Astrocyte (in vitro differentiated cells and primary cell): ENCODE data around the gene LRMDA. TPM values are rescaled to one million over a fixed set of nuclear protein-coding genes. Genes with fewer than 3 reads are reported as not detected.

ENCODE experiments used
- DNase-seq: peaks from one replicate; pipeline ENCODE4 v3.0.0-alpha.2; 2010; ENCODE audit warnings: low read depth
- FAIRE-seq: peaks from 2 replicates; lab custom pipeline; 2011; peaks lifted over from hg19 to GRCh38; lab: Jason Lieb, UNC
- H2AFZ ChIP-seq: 2 replicates; pipeline ENCODE4 v1.6.0; 2012; ENCODE audit warnings: low read depth, low read length, inconsistent platforms
- H3K27ac ChIP-seq: 2 replicates; pipeline ENCODE4 v1.5.1; 2011; ENCODE audit warnings: low read depth, low read length, inconsistent platforms
- H3K27me3 ChIP-seq: 2 replicates; pipeline ENCODE4 v1.6.0; 2011; ENCODE audit warnings: low read length, inconsistent platforms; ENCODE audit not compliant: insufficient read depth
- H3K36me3 ChIP-seq: 2 replicates; pipeline ENCODE4 v1.5.1; 2011; ENCODE audit warnings: low read length, inconsistent platforms; ENCODE audit not compliant: insufficient read depth
- H3K4me1 ChIP-seq: 2 replicates; pipeline ENCODE4 v1.5.1; 2011; ENCODE audit warnings: low read length, inconsistent platforms; ENCODE audit not compliant: insufficient read depth
- H3K4me2 ChIP-seq: 2 replicates; pipeline ENCODE4 v1.6.0; 2012; ENCODE audit warnings: low read length, inconsistent platforms
- H3K4me3 ChIP-seq: 2 replicates; pipeline ENCODE4 v1.5.1; 2011; ENCODE audit warnings: low read depth, mild to moderate bottlenecking, low read length, inconsistent platforms; ENCODE audit not compliant: insufficient read depth
- H3K79me2 ChIP-seq: 2 replicates; pipeline ENCODE4 v1.6.0; 2012; ENCODE audit warnings: mild to moderate bottlenecking, low read length, inconsistent platforms; ENCODE audit not compliant: insufficient read depth
- H3K9ac ChIP-seq: 2 replicates; pipeline ENCODE4 v1.6.0; 2012; ENCODE audit warnings: mild to moderate bottlenecking, low read length, inconsistent platforms
- H3K9me3 ChIP-seq: 2 replicates; pipeline ENCODE4 v1.5.1; 2012; ENCODE audit warnings: low read depth, mild to moderate bottlenecking, low read length, inconsistent platforms; ENCODE audit not compliant: insufficient read depth
- H4K20me1 ChIP-seq: 2 replicates; pipeline ENCODE4 v1.6.0; 2012; ENCODE audit warnings: low read length, inconsistent platforms; ENCODE audit not compliant: insufficient read depth
- H3K27ac Mint-ChIP-seq: one replicate; pipeline ENCODE4 v1.8.0; 2021; ENCODE audit warnings: mild to moderate bottlenecking, mixed read lengths; ENCODE audit not compliant: unreplicated experiment
- H3K27me3 Mint-ChIP-seq: one replicate; pipeline ENCODE4 v1.8.0; 2021; ENCODE audit warnings: low read depth, mixed read lengths; ENCODE audit not compliant: unreplicated experiment
- H3K36me3 Mint-ChIP-seq: one replicate; pipeline ENCODE4 v1.8.0; 2021; ENCODE audit warnings: low read depth, mixed read lengths; ENCODE audit not compliant: unreplicated experiment
- H3K4me1 Mint-ChIP-seq: one replicate; pipeline ENCODE4 v1.8.0; 2021; ENCODE audit warnings: low read depth, mixed read lengths; ENCODE audit not compliant: unreplicated experiment
- H3K4me3 Mint-ChIP-seq: one replicate; pipeline ENCODE4 v1.8.0; 2021; ENCODE audit warnings: mild to moderate bottlenecking, moderate library complexity, mixed read lengths; ENCODE audit not compliant: unreplicated experiment
- H3K9me3 Mint-ChIP-seq: one replicate; pipeline ENCODE4 v1.8.0; 2021; ENCODE audit warnings: mild to moderate bottlenecking, mixed read lengths; ENCODE audit not compliant: unreplicated experiment
- EZH2 ChIP-seq: IDR thresholded peaks from 2 replicates; pipeline ENCODE4 v1.6.1; 2012; ENCODE audit warnings: mild to moderate bottlenecking, low read length, inconsistent platforms; ENCODE audit not compliant: insufficient read depth
- total RNA-seq: library from RNA; stranded (reverse); gene quantifications from 2 replicates; pipeline ENCODE4 v1.2.1, GENCODE V29; 2021
- TF ChIP-seq, protein P1 (sequence below): IDR thresholded peaks from 2 replicates; pipeline ENCODE4 v1.5.1; 2011; ENCODE audit warnings: low read depth, mild to moderate bottlenecking, inconsistent platforms, low read length, moderate library complexity; ENCODE audit not compliant: insufficient read depth

Gene LRMDA
- total RNA-seq, 1 donor from 2014 or later = 2.7 TPM

DNA sequence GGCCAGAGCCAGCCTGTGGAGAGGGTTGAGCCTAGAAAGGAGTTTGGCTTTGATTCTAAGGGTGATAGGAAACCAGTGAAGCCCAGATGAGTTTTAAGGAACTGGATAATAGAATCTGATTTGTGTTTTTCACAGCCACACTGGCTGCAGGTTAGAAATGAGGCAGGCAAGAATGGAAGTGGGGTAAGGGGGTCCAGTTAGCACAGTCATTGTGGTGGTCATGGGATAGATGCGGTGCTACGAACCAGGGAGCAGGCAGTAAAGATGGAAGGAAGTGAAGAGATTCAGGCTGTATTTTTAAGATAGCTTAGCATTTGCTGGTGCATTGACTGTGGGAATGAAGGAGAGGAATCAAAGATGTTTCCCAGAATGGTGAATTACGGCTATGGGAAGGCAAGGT is 322.2 kb downstream of the LRMDA start:
- Histone ChIP-seq H4K20me1 (no peaks in the 10 kb centered on the region), H3K79me2 (no peaks in the 10 kb centered on the region), H3K36me3 (no peaks in the 10 kb centered on the region), H3K4me3 (no peak overlapping the region), H3K9ac (no peak overlapping the region), H3K4me2 (no peak overlapping the region), H3K4me1 (no peaks in the 10 kb centered on the region), H3K9me3 (no peaks in the 10 kb centered on the region), H3K27ac (no peak overlapping the region), H3K27me3 (peaks cover 10% of the 10 kb centered on the region), H2AFZ (no peak overlapping the region)
- DNase-seq (no peak), FAIRE-seq (no peak)
- Mint-ChIP-seq H3K4me3 (no peak overlapping the region), H3K27me3 (peaks cover 7% of the 10 kb centered on the region), H3K36me3 (no peaks in the 10 kb centered on the region), H3K4me1 (no peaks in the 10 kb centered on the region), H3K9me3 (peaks cover 13% of the 10 kb centered on the region), H3K27ac (no peak overlapping the region)
- TF ChIP-seq, protein P1, sequence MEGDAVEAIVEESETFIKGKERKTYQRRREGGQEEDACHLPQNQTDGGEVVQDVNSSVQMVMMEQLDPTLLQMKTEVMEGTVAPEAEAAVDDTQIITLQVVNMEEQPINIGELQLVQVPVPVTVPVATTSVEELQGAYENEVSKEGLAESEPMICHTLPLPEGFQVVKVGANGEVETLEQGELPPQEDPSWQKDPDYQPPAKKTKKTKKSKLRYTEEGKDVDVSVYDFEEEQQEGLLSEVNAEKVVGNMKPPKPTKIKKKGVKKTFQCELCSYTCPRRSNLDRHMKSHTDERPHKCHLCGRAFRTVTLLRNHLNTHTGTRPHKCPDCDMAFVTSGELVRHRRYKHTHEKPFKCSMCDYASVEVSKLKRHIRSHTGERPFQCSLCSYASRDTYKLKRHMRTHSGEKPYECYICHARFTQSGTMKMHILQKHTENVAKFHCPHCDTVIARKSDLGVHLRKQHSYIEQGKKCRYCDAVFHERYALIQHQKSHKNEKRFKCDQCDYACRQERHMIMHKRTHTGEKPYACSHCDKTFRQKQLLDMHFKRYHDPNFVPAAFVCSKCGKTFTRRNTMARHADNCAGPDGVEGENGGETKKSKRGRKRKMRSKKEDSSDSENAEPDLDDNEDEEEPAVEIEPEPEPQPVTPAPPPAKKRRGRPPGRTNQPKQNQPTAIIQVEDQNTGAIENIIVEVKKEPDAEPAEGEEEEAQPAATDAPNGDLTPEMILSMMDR = no peak
- no peak for TF ChIP-seq EZH2

DNA sequence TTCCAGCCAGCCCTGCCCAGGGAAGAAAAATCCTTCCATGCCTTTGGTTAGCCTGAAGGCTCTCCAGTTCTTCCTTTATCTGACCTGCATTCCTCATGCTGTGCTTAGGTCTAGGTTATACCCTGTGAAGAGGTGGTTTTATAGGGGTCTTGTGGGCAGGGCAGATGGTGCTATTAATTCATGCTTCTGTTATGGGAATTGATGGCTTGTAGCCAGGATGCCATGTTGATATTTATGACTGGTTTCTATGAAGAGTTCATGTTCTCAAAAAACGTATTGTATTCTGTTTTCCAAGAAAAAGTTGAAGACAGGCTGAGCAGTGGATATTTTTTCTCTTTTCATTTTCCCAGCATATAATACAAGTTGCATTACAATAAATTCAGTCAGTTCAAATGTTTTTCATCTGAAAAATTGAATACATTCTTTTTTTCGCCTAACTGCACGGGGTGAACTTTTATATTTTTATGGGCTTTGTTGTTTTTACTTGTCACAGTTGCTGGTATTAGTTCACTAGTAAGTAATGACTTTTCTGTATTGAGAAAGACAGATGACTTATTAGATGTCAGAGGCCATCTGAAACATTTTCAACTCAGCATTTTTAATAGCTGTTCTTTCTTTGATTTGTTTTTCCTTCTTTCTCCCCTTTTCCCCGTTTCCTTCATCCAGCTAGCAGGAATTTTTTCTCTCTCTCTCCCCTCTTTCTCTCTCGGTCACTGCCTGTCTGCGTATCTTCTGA is 322.8 kb downstream of the LRMDA start:
- H3K4me1 Mint-ChIP-seq = no peaks in the 10 kb centered on the region
- Histone ChIP-seq H2AFZ (no peak overlapping the region), H3K9me3 (no peaks in the 10 kb centered on the region), H3K9ac (no peak overlapping the region), H3K27me3 (peaks cover 10% of the 10 kb centered on the region), H3K4me2 (no peak overlapping the region), H3K36me3 (no peaks in the 10 kb centered on the region), H3K4me1 (no peaks in the 10 kb centered on the region), H3K4me3 (no peak overlapping the region), H3K79me2 (no peaks in the 10 kb centered on the region), H4K20me1 (no peaks in the 10 kb centered on the region), H3K27ac (no peak overlapping the region)
- FAIRE-seq = no peak
- H3K27me3 Mint-ChIP-seq = peaks cover 7% of the 10 kb centered on the region
- H3K9me3 Mint-ChIP-seq = peaks cover 13% of the 10 kb centered on the region
- H3K4me3 Mint-ChIP-seq = no peak overlapping the region
- no peak for TF ChIP-seq EZH2
- TF ChIP-seq, protein P1 = no peak
- DNase-seq = no peak
- H3K27ac Mint-ChIP-seq = no peak overlapping the region
- H3K36me3 Mint-ChIP-seq = no peaks in the 10 kb centered on the region

DNA sequence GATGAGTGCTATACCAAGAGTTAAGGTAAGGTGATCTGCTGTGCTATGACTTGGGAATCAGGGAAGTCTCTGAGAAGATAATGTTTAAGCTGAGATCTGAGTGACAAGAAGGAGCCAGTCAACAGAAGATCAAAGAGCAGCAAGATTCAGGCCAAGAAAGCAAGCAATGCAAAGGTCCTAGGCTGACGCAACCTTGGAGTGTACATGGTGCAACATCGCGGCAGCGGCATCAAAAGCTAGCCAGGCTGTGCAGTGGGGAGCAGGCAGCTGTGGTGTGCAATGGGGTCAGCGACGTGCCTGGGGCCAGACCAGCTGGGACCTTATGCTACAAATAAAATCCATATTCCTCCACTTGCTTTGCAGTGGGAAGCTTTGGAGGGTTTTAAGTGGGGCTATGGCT is 324.1 kb downstream of the LRMDA start:
- H3K36me3 ChIP-seq = no peaks in the 10 kb centered on the region
- H3K9me3 ChIP-seq = no peaks in the 10 kb centered on the region
- H3K9ac ChIP-seq = no peak overlapping the region
- Mint-ChIP-seq H3K27ac (no peak overlapping the region), H3K9me3 (peaks cover 10% of the 10 kb centered on the region), H3K4me1 (no peaks in the 10 kb centered on the region), H3K27me3 (peaks cover 8% of the 10 kb centered on the region), H3K36me3 (no peaks in the 10 kb centered on the region), H3K4me3 (no peak overlapping the region)
- no peak overlapping the region for H3K27ac ChIP-seq
- H3K4me2 ChIP-seq = no peak overlapping the region
- no peaks in the 10 kb centered on the region for H3K4me1 ChIP-seq
- FAIRE-seq (no peak), DNase-seq (no peak)
- no peak for TF ChIP-seq EZH2
- TF ChIP-seq, protein P1 = no peak
- no peak overlapping the region for H3K4me3 ChIP-seq
- H3K79me2 ChIP-seq = no peaks in the 10 kb centered on the region
- H2AFZ ChIP-seq = no peak overlapping the region
- H4K20me1 ChIP-seq = no peaks in the 10 kb centered on the region
- peaks cover 10% of the 10 kb centered on the region for H3K27me3 ChIP-seq
